DND-41 (cell line): ENCODE measurements around the gene KDSR.

ENCODE experiments used
- CTCF ChIP-seq: IDR thresholded peaks from 2 replicates; pipeline ENCODE4 v1.5.1; 2012; ENCODE audit warnings: borderline replicate concordance, low read length, moderate library complexity, mild to moderate bottlenecking; ENCODE audit not compliant: poor library complexity, severe bottlenecking; ENCODE audit errors: extremely low read depth
- EZH2 ChIP-seq: IDR thresholded peaks from 3 replicates; pipeline ENCODE4 v1.6.1; 2012; ENCODE audit warnings: borderline replicate concordance, low read depth, mild to moderate bottlenecking, moderate library complexity, low read length, inconsistent platforms; ENCODE audit not compliant: severe bottlenecking

GRCh38 chr18:63363951-63364350, 3.1 kb downstream of the KDSR start:
- TF ChIP-seq EZH2 (no peak), CTCF (no peak)
